HG03135 (cell line): ENCODE measurements around the gene RALB.
A peak's percentile ranks its signal among the peaks of the same experiment; 100 is the strongest.
"Not testable (repeated sequence)": the region's sequence is repeated elsewhere in the genome, so short reads cannot be mapped to it uniquely, and the experiment has no call there.

ENCODE experiments used
- ATAC-seq: cut with Tn5 transposase; IDR thresholded peaks from one replicate; pipeline ENCODE4 v1.9.1; 2021; ENCODE audit warnings: mild to moderate bottlenecking, moderate library complexity; ENCODE audit not compliant: unreplicated experiment

The RALB gene

GRCh38 chr2:120241684-120242083 is 11.0 kb upstream of the RALB start:
- ATAC-seq, result no peak

GRCh38 chr2:120243211-120243610 is 9.4 kb upstream of the RALB start:
- ATAC-seq, result no peak

- ATAC-seq, result no peak
Observed at GRCh38 chr2:120243875-120244553, 8.6 kb upstream of the RALB start.

GRCh38 chr2:120244656-120245519 is 7.8 kb upstream of the RALB start:
- no peak for ATAC-seq

GRCh38 chr2:120245520-120246332 is 6.9 kb upstream of the RALB start:
- ATAC-seq, result no peak

GRCh38 chr2:120246546-120247300 is 5.9 kb upstream of the RALB start:
- ATAC-seq, result no peak

- ATAC-seq, result no peak
Observed at GRCh38 chr2:120247851-120248250, 4.8 kb upstream of the RALB start.

- ATAC-seq, result no peak
Observed at GRCh38 chr2:120250640-120251039, 2.0 kb upstream of the RALB start.

GRCh38 chr2:120251078-120251477 is 1.6 kb upstream of the RALB start:
- ATAC-seq, result no peak

- ATAC-seq, result no peak
Observed at GRCh38 chr2:120251880-120252224, 800 bp upstream of the RALB start.

GRCh38 chr2:120253021-120253882 is 600 bp downstream of the RALB start:
- peak; percentile 39 for ATAC-seq

- ATAC-seq, result no peak
Observed at GRCh38 chr2:120254178-120254577, 1.5 kb downstream of the RALB start.

GRCh38 chr2:120255071-120255470 is 2.4 kb downstream of the RALB start:
- ATAC-seq, result no peak

- no peak for ATAC-seq
Observed at GRCh38 chr2:120255986-120256650, 3.5 kb downstream of the RALB start.

- ATAC-seq, result no peak
Observed at GRCh38 chr2:120256651-120257000, 4.0 kb downstream of the RALB start.

- ATAC-seq, result no peak
Observed at GRCh38 chr2:120257522-120257921, 4.9 kb downstream of the RALB start.

- no peak for ATAC-seq
Observed at GRCh38 chr2:120258196-120258595, 5.5 kb downstream of the RALB start.

- ATAC-seq, result not testable (repeated sequence)
Observed at GRCh38 chr2:120259939-120260338, 7.3 kb downstream of the RALB start.

- ATAC-seq, result no peak
Observed at GRCh38 chr2:120260736-120261135, 8.1 kb downstream of the RALB start.
